ENCODE data around the gene SGK1.
"Not testable (repeated sequence)": the region's sequence is repeated elsewhere in the genome, so short reads cannot be mapped to it uniquely, and the experiment has no call there.

The SGK1 gene

GRCh38 chr6:134322216-134322615, 4.3 kb upstream of the SGK1 start:
- Histone ChIP-seq H3K4me3 (no peak overlapping the region), H3K4me2 (no peak overlapping the region), H3K4me1 (peaks cover 6 to 19% (median 12%) of the 10 kb centered on the region in 10 experiments), H3K27ac (no peak overlapping the region), H3K9me3 (replicated peaks in 1 of 11) (peaks cover 27 to 48% (median 33%) of the 10 kb centered on the region in 11 experiments), H3K9ac (no peak overlapping the region), H3K27me3 (no peaks in the 10 kb centered on the region; a peak in 2 of 22 replicates), H3K36me3 (peaks cover 0 to 4% (median 0%) of the 10 kb centered on the region in 11 experiments; a peak in 1 of 22 replicates), H4K20me1 (no peaks in the 10 kb centered on the region)
- TF ChIP-seq Cebpa-rat (IDR thresholded peaks at IDR 0.05) = no peak

- H3K4me1 ChIP-seq = peaks cover 12 to 28% (median 22%) of the 10 kb centered on the region in 10 experiments
- H3K36me3 ChIP-seq = peaks cover 0 to 4% (median 0%) of the 10 kb centered on the region in 11 experiments; a peak in 1 of 22 replicates
- no peaks in the 10 kb centered on the region for H4K20me1 ChIP-seq
- no peak for TF ChIP-seq Cebpa-rat (IDR thresholded peaks at IDR 0.05)
- H3K9ac ChIP-seq = no peak overlapping the region
- no peak overlapping the region for H3K4me3 ChIP-seq
- no peak overlapping the region for H3K27ac ChIP-seq
- no peak overlapping the region for H3K4me2 ChIP-seq
- no peaks in the 10 kb centered on the region; a peak in 2 of 22 replicates for H3K27me3 ChIP-seq
- peaks cover 26 to 47% (median 33%) of the 10 kb centered on the region in 11 experiments for H3K9me3 ChIP-seq (replicated peaks in 1 of 11)
Observed at GRCh38 chr6:134321246-134321645, 3.3 kb upstream of the SGK1 start.

- H3K36me3 ChIP-seq, H3K27me3 ChIP-seq, H3K9ac ChIP-seq, H3K4me2 ChIP-seq, H3K27ac ChIP-seq, H4K20me1 ChIP-seq: not testable (repeated sequence)
- Histone ChIP-seq H3K4me1 (peaks cover 24 to 44% (median 36%) of the 10 kb centered on the region in 10 experiments), H3K4me3 (peak overlapping the region in 1 of 10 experiments; percentile 23; a peak in 3 of 20 replicates), H3K9me3 (replicated peaks in 1 of 11) (peaks cover 17 to 37% (median 26%) of the 10 kb centered on the region in 11 experiments)
Observed at GRCh38 chr6:134319686-134320085, 1.8 kb upstream of the SGK1 start.

GRCh38 chr6:134318974-134319281, 1.0 kb upstream of the SGK1 start:
- peak overlapping the region in 2 of 11 experiments; percentile 82 to 88; a peak in 1 of 22 replicates for H3K9ac ChIP-seq
- no peaks in the 10 kb centered on the region for H4K20me1 ChIP-seq
- H3K27ac ChIP-seq = peak overlapping the region in 2 of 11 experiments; percentile 71 to 74; a peak in 2 of 22 replicates
- no peak for TF ChIP-seq Cebpa-rat (IDR thresholded peaks at IDR 0.05)
- peak overlapping the region in 9 of 11 experiments; percentile 73 to 91 (median 87); a peak in 13 of 22 replicates for H3K4me2 ChIP-seq
- peaks cover 17 to 37% (median 26%) of the 10 kb centered on the region in 11 experiments for H3K9me3 ChIP-seq (replicated peaks in 1 of 11)
- no peaks in the 10 kb centered on the region; a peak in 2 of 22 replicates for H3K27me3 ChIP-seq
- H3K36me3 ChIP-seq = peaks cover 0 to 4% (median 0%) of the 10 kb centered on the region in 11 experiments; a peak in 1 of 22 replicates
- peaks cover 24 to 52% (median 38%) of the 10 kb centered on the region in 10 experiments for H3K4me1 ChIP-seq
- no peak overlapping the region; a peak in 1 of 20 replicates for H3K4me3 ChIP-seq

GRCh38 chr6:134318236-134318973, 493 bp upstream of the SGK1 start:
- Histone ChIP-seq H3K4me1 (peaks cover 24 to 53% (median 38%) of the 10 kb centered on the region in 10 experiments), H3K4me3 (peak overlapping the region; percentile 71 to 88 (median 76)), H3K27ac (peak overlapping the region in 10 of 11 experiments; percentile 52 to 74 (median 64); a peak in 20 of 22 replicates), H3K27me3 (no peaks in the 10 kb centered on the region; a peak in 2 of 22 replicates), H3K9me3 (replicated peaks in 1 of 11) (peaks cover 17 to 37% (median 26%) of the 10 kb centered on the region in 11 experiments), H3K9ac (peak overlapping the region; percentile 64 to 88 (median 78); a peak in 21 of 22 replicates), H3K36me3 (peaks cover 0 to 4% (median 0%) of the 10 kb centered on the region in 11 experiments; a peak in 1 of 22 replicates), H4K20me1 (no peaks in the 10 kb centered on the region), H3K4me2 (peak overlapping the region; percentile 73 to 95 (median 87))
- no peak for TF ChIP-seq Cebpa-rat (IDR thresholded peaks at IDR 0.05)

- Histone ChIP-seq H3K4me2 (peak overlapping the region; percentile 73 to 95 (median 87)), H3K4me1 (peaks cover 24 to 53% (median 44%) of the 10 kb centered on the region in 10 experiments), H4K20me1 (no peaks in the 10 kb centered on the region), H3K36me3 (peaks cover 0 to 8% (median 0%) of the 10 kb centered on the region in 11 experiments; a peak in 3 of 22 replicates), H3K9ac (peak overlapping the region; percentile 64 to 88 (median 78)), H3K27me3 (no peaks in the 10 kb centered on the region; a peak in 2 of 22 replicates), H3K27ac (peak overlapping the region; percentile 52 to 74 (median 64); a peak in 20 of 22 replicates), H3K4me3 (peak overlapping the region; percentile 71 to 88 (median 76)), H3K9me3 (replicated peaks in 1 of 11) (peaks cover 17 to 31% (median 26%) of the 10 kb centered on the region in 11 experiments)
- no peak for TF ChIP-seq Cebpa-rat (IDR thresholded peaks at IDR 0.05)
Observed at GRCh38 chr6:134316733-134317431, 1.0 kb downstream of the SGK1 start.

- no peak for TF ChIP-seq Cebpa-rat (IDR thresholded peaks at IDR 0.05)
Observed at GRCh38 chr6:134315974-134316441, 1.9 kb downstream of the SGK1 start.

GRCh38 chr6:134315189-134315588, 2.7 kb downstream of the SGK1 start:
- Histone ChIP-seq H3K9me3 (replicated peaks in 1 of 11) (peaks cover 8 to 14% (median 12%) of the 10 kb centered on the region in 11 experiments), H3K4me2 (peak overlapping the region in 10 of 11 experiments; percentile 41 to 91 (median 85); a peak in 17 of 22 replicates), H3K4me1 (peaks cover 24 to 69% (median 46%) of the 10 kb centered on the region in 10 experiments), H4K20me1 (no peaks in the 10 kb centered on the region), H3K27me3 (no peaks in the 10 kb centered on the region; a peak in 2 of 22 replicates), H3K36me3 (peaks cover 0 to 17% (median 0%) of the 10 kb centered on the region in 11 experiments; a peak in 4 of 22 replicates), H3K27ac (peak overlapping the region in 2 of 11 experiments; percentile 5 to 71; a peak in 3 of 22 replicates), H3K9ac (peak overlapping the region in 5 of 11 experiments; percentile 14 to 88 (median 78); a peak in 6 of 22 replicates), H3K4me3 (peak overlapping the region in 5 of 10 experiments; percentile 73 to 88 (median 76); a peak in 8 of 20 replicates)
- no peak for TF ChIP-seq Cebpa-rat (IDR thresholded peaks at IDR 0.05)

More at GRCh38 chr6:134315974-134316441, 1.9 kb downstream of the SGK1 start:
- peak overlapping the region; percentile 32 to 88 (median 75); a peak in 14 of 20 replicates for H3K4me3 ChIP-seq
- H3K9ac ChIP-seq = peak overlapping the region in 7 of 11 experiments; percentile 3 to 88 (median 78); a peak in 11 of 22 replicates
- peak overlapping the region; percentile 73 to 95 (median 87) for H3K4me2 ChIP-seq
- H3K27ac ChIP-seq = peak overlapping the region in 7 of 11 experiments; percentile 5 to 74 (median 58); a peak in 11 of 22 replicates
- peaks cover 0 to 17% (median 0%) of the 10 kb centered on the region in 11 experiments; a peak in 4 of 22 replicates for H3K36me3 ChIP-seq
- H3K4me1 ChIP-seq = peaks cover 24 to 61% (median 45%) of the 10 kb centered on the region in 10 experiments
- H3K9me3 ChIP-seq (replicated peaks in 1 of 11) = peaks cover 16 to 23% (median 19%) of the 10 kb centered on the region in 11 experiments
- no peaks in the 10 kb centered on the region; a peak in 2 of 22 replicates for H3K27me3 ChIP-seq
- no peaks in the 10 kb centered on the region for H4K20me1 ChIP-seq

Measured in BLaER1 treated with 17β-estradiol and CSF1 and Interleukin-3, amounts not matched to agents 10 nM and 100 nM (cell line).